Measurements from ENCODE around the gene ZNF362.

ZNF362 gene

GRCh38 chr1:33261344-33261743, 5.1 kb downstream of the ZNF362 start:
- Histone ChIP-seq H3K9me3 (ENCODE audit: control insufficient read depth, insufficient read depth, low read depth, low read length) (no peaks in the 10 kb centered on the region), H3K4me3 (ENCODE audit: low read depth, low read length) (no peak overlapping the region), H3K4me1 (ENCODE audit: control insufficient read depth, insufficient read depth, low read length) (no peaks in the 10 kb centered on the region), H3K27ac (ENCODE audit: extremely low read depth, low read depth, low read length) (no peak overlapping the region), H3K36me3 (ENCODE audit: control insufficient read depth in 2 of 2, insufficient read depth in 1 of 2, low read length in 2 of 2) (peaks cover 0 to 5% of the 10 kb centered on the region in 2 experiments; a peak in 1 of 3 replicates)
- TF ChIP-seq SP3 (tag by site-specific recombination; IDR thresholded peaks at IDR 0.05) (no peak), SP2 (tag by site-specific recombination; IDR thresholded peaks at IDR 0.05) (no peak), ZBTB17 (tag by site-specific recombination; IDR thresholded peaks at IDR 0.05) (peak; percentile 82)
- CTCF ChIA-PET = interaction anchor here (0.6 kb wide), 1 partner anchor 178 kb away, joined by 3 read pairs; no protein-coding TSS in a partner anchor
- POLR2A ChIA-PET = interaction anchor here (0.6 to 1.7 kb wide), 3 partner anchors 11 to 1116 kb away, joined by 3 to 5 read pairs (median 3); partner anchors contain the start of gene TRIM62

GRCh38 chr1:33263890-33264504, 7.7 kb downstream of the ZNF362 start:
- Histone ChIP-seq H3K4me1 (ENCODE audit: control insufficient read depth, insufficient read depth, low read length) (no peaks in the 10 kb centered on the region), H3K36me3 (ENCODE audit: control insufficient read depth in 2 of 2, insufficient read depth in 1 of 2, low read length in 2 of 2) (peaks cover 0 to 5% of the 10 kb centered on the region in 2 experiments; a peak in 1 of 3 replicates), H3K9me3 (ENCODE audit: control insufficient read depth, insufficient read depth, low read depth, low read length) (no peaks in the 10 kb centered on the region), H3K4me3 (ENCODE audit: low read depth, low read length) (no peak overlapping the region), H3K27ac (ENCODE audit: extremely low read depth, low read depth, low read length) (no peak overlapping the region)
- TF ChIP-seq ZNF600 (tag by site-specific recombination; IDR thresholded peaks at IDR 0.05) (0 out of 2 replicates have a peak, but pooled peaks have one; percentile 11), ELK4 (IDR thresholded peaks at IDR 0.05; ENCODE audit: borderline replicate concordance, low read depth, low read length) (no peak), ZIC2 (tag by site-specific recombination; IDR thresholded peaks at IDR 0.05) (0 out of 2 replicates have a peak, but pooled peaks have one; percentile 19), ZNF146 (tag by site-specific recombination; IDR thresholded peaks at IDR 0.05) (no peak), GLIS1 (tag by site-specific recombination; IDR thresholded peaks at IDR 0.05) (peak; percentile 97), ZNF341 (tag by site-specific recombination; IDR thresholded peaks at IDR 0.05; ENCODE audit: low read depth) (peak; percentile 8; the same call in 1 of the 2 replicates), ZNF777 (tag by site-specific recombination; IDR thresholded peaks at IDR 0.05; ENCODE audit: borderline replicate concordance) (no peak)
- POLR2A ChIA-PET = interaction anchor here (1.3 kb wide), 1 partner anchor 10 kb away, joined by 5 read pairs; no protein-coding TSS in a partner anchor
- CTCF ChIA-PET = interaction anchor here (1.1 to 1.7 kb wide), 2 partner anchors 32 to 125 kb away, joined by 3 to 7 read pairs; no protein-coding TSS in a partner anchor

GRCh38 chr1:33265780-33266605, 9.7 kb downstream of the ZNF362 start:
- peaks cover 0 to 10% of the 10 kb centered on the region in 2 experiments; a peak in 1 of 3 replicates for H3K36me3 ChIP-seq (ENCODE audit: control insufficient read depth in 2 of 2, insufficient read depth in 1 of 2, low read length in 2 of 2)
- CTCF ChIA-PET = interaction anchor here (0.9 to 1.7 kb wide), 2 partner anchors 30 to 205 kb away, joined by 3 to 7 read pairs; no protein-coding TSS in a partner anchor
- H3K27ac ChIP-seq (ENCODE audit: extremely low read depth, low read depth, low read length) = no peak overlapping the region
- H3K9me3 ChIP-seq (ENCODE audit: control insufficient read depth, insufficient read depth, low read depth, low read length) = no peaks in the 10 kb centered on the region
- peak; percentile 99 for TF ChIP-seq ZNF623 (tag by site-specific recombination; IDR thresholded peaks at IDR 0.05)
- TF ChIP-seq GLIS1 (tag by site-specific recombination; IDR thresholded peaks at IDR 0.05) = peak; percentile 54; the same call in 1 of the 2 replicates
- TF ChIP-seq ZNF626 (tag by site-specific recombination; IDR thresholded peaks at IDR 0.05) = no peak
- TF ChIP-seq ZNF398 (tag by site-specific recombination; IDR thresholded peaks at IDR 0.05) = 0 out of 2 replicates have a peak, but pooled peaks have one; percentile 26
- POLR2A ChIA-PET = interaction anchor here (0.6 to 1.2 kb wide), 3 partner anchors 9 to 236 kb away, joined by 3 read pairs; no protein-coding TSS in a partner anchor
- no peaks in the 10 kb centered on the region for H3K4me1 ChIP-seq (ENCODE audit: control insufficient read depth, insufficient read depth, low read length)
- H3K4me3 ChIP-seq (ENCODE audit: low read depth, low read length) = no peak overlapping the region

Measured in HEK293 (cell line).